T-helper 2 cell (primary cell): Measurements from ENCODE around the gene VSIR.
A peak's percentile ranks its signal among the peaks of the same experiment; 100 is the strongest.

ENCODE experiments used
- DNase-seq, 5 experiments: peaks; one replicate each; pipeline versions ENCODE4 v3.0.0 to v3.0.0-alpha.2; 2012 to 2022

VSIR gene

DNA sequence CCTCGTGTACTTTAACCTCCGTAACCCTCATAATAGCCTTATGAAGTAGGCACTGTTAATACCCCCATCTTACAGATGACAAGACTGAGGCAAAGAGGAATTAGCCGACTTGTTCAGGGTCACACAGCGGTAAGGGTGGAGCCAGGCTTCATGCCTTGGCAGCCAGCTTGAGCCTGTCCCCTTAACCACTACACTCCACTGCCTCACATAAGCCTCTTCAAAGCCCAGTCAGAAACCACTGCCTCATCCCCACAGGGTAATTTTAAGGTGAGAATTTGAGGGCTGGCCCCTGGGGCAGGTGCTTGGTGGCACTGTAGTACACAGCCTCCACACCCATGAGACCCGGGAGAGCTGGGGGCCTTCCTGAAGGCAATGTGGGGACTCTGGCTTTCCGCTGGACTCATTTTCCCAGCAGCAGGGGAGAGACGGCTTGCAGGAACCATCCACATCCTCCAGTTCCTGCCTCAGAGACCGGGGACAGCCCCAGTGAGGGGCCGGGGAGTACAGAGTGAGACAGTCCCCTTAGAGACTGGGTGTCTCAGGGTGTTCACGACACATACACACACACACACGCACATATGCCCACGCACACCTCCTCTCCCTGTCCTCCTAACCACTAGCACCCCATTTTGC, 46.1 kb downstream of the VSIR start:
- DNase-seq = peak in 3 of 5 experiments; percentile 33 to 82 (median 71)

DNA sequence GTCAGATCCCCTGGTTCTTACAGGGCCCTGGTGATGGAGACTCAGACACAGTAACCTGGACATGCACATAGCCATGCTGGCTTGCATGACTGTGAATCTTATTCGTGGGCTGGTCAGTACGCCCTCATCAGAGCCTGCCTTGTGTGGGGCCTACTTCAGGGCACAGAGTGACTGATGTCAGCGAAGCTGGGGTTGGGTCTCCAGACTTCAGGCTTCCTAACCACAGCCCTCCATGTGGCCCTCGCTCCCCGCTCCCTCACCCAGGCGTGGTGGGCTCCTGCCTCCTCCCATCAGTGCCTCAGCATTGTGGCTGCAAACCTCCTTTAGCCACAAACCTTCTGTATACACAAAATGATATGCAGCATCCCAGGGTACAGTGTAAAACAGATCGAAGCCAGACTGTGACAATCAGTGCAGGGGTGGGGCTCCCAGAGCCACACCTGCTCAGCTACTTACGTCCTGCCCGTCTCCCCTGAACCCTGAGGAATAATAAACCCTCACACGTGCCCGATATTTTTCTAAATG, 46.7 kb downstream of the VSIR start:
- peak in 1 of 5 experiments; percentile 73 for DNase-seq

DNA sequence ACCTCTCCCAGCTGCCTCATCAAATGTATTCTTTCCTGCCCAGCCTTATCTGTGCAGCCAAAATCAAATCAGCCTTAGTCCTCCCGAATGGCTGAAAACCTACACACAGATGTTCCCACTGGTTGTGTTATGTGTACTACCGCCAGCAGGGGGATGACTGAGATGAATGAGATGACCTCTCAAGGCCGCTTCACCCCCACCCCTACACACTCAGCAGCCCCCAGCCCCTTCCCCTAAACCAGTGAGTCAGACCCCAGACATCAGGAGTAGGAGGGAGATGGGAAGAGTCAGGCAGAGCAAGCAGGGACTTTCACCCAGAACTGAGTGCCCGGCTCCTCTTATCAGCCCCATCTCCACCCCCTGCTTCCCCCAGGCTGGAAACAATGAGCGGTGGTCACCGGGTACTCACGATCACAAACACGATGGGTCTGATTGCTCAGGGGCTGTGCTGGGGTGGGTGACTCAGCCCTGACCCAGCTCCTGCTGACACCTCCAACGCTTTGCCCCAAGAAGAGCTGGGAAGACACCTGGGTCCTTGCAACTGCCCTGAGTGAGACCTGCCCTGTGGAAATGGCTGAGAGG, 47.2 kb downstream of the VSIR start:
- peak in 4 of 5 experiments; percentile 28 to 72 (median 46) for DNase-seq

DNA sequence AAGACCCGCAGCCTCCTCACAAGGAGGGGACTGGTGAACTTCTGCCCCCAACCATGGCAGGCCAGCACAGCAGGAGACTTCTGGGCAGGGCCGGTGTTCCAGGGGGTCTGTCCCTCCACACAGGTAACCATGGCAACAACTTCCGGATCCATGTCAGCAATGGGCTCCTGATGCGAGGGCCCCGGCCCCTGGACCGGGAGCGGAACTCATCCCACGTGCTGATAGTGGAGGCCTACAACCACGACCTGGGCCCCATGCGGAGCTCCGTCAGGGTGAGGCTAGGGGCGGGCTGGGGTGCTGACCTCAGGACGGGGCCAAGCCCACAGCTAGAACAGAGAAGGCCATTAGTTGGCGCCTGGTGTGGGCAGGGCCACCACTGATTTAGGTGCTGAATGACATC, 48.1 kb downstream of the VSIR start:
- DNase-seq = no peak

DNA sequence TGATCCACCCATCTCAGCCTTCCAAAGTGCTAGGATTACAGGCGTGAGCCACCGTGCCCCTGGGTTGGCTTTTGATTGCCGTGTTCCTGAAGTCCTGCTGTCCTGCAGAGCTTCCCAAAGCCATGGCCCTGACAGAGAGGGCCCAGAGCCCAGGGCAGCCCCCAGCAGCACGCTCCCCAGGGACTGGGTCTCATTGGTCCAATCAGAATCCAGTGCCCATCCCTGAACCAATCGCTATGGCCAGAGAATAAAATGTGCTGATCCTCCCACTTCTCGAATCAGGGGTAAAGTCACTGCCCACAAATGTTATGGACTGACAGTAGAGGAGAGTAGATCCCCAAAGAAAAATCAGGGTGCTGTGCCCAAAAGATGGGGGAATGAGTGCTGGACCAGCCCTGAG, 48.8 kb downstream of the VSIR start:
- no peak for DNase-seq

DNA sequence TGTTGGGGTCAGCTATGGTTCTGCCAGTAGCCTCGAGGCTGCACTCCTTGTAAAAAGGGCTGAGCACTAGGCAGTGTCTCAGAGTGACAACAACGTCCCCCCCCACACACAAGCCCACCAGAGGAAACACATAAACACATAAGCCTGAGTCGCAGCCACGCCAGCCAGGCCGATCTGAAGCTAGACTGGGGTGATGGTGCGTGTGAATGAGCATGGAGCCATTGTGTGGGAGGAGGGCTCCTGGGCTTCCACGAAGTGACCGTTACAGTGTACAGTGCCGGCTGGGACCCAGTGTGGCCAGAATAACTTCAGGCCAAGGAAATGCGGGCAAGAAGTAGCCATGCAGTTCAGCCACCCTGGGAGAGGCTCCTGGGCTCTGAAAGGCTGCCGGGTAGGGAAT, 50.0 kb downstream of the VSIR start:
- no peak for DNase-seq

DNA sequence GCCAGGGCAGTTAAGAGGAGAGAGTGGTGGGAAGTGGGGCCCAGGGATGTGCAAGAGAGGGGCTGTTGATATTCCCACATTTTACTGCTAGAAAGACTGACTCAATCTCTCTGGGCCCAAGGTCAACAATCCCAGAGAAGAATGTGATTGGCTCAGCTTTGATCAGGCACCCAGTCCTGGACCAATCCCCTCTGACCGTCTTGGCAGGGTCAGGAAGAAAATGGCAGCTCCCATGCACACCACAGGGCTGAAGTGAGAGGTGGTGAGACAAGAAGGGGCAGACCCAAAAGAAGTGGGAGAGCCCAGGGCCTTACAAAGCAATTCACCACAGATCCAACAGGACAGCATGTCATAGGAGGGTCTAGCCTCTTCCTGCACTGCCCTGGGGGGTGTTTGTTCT, 50.5 kb downstream of the VSIR start:
- DNase-seq = no peak

DNA sequence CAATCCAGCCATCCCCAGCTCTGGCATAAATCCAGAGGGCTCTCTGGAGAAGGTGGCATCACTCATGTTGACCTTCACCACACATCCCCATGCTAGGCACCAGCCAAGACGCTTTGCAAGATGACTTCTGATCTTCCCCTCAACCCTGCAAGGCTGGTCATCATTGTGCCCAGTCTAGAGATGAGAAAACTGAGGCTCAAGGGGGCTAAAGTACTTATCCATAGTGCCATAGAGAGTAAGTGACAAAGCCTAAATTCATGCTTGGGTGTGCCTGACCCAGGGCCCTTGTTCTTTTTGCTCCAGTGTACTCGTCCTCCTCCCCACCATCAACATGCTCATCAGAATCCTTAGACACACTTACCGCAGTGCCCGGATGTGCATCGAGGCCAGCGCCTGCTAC, 52.0 kb downstream of the VSIR start:
- DNase-seq = no peak

DNA sequence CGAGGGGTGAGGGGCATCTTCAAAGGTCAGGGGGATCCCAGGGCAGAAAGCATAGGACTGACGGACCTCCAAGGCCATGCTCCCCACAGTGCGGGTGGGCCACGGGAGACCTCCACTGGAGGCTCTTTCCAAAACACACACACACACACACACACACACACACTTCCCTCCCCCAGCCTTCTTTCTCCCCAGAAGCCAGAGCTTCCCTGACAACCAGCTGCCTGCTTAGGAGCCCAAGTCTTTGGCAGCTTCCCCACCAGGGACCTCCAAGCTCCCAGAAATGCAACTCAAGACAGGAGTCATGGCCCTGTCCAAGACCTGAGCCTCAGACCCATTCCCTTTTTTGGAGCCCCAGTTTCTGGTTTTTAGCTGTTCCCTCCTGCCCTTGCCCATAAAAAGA, 53.0 kb downstream of the VSIR start:
- DNase-seq = no peak

DNA sequence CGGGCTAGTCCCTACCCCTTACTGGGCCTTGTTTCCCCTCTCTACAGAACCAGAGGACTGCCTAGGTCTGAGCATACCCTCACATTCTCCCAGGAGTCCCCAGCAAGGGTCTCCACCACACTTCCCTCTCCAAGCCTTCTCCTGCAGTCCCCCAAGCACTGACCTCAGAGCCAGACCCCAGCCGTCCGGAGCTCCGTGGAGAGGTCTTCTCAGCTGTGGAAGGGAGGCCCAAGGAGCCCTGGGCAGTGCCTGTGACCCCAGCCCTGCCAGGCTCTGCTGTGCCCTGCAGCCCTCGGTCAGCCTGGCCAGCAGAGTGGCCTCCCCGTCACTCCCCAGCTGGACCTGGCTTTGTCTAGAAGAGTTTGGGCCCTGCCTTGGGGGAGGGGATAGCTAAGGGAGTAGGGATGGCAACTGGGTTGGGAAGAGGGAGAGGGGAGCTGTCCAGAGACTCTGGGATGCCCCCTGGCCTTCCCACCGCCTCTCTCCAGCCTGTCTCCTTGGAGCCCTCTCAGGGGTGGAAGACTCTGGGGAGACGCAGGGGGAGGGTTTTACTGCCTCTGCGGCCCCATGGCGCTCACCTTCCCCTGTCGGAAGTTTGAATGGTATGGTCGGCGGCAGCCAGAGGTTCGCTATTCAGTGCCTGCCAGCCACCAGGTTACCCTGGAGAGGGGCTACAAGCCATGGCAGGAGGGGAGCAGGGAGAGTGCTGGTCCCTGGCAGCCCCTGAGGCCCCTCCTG, 53.7 kb downstream of the VSIR start, which contains the start of gene C10orf105:
Gene C10orf105, minus strand, starts transcription at position 315 of the 738 bp plus-strand sequence. CDS start 3,441 bp downstream, outside the sequence.
- DNase-seq = no peak

DNA sequence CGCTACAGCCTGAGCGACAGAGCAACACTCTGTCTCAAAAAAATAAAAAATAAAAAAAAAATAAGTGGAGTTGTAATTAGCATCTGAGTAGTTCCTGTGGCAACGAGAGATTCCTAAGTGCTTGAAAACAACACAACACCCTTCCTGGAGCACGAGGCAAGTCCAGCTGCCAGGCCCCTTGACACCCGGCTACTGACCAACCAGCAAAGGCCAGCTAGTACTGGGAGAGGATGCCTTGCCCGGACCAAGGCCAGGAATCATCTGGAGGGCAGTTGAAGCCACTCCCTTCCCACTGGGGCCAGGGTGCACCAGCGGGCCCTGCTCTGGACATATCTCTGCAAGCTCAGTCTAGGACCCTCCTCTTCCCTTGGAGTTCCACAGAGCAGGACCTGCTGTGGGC, 54.3 kb downstream of the VSIR start:
- DNase-seq = no peak

DNA sequence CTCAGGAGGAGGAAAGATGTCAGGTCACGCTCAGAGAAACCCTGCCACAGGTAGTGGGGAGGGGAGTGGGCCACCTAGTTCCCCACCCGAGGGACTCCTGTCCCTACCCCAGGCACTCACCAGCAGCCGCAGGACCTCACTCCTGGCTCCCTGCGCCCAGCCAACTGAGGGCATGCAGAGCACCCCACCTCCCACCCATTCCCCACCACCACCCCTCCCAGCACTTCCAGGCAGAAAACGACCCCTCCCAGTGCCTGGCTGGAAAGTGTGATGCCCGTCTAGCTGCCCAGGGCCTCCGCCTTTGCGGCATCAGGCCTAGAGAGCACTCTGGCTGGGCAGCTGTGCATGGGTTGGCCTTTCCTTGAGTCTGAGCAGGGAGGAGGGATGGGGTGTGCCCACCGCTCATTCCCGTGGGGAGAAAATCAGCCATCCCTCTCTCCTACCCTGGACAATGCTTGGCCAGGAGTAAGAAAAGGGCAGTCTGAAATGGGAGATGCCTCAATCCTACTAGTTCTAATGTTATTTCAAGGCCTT, 55.1 kb downstream of the VSIR start:
- DNase-seq = no peak

DNA sequence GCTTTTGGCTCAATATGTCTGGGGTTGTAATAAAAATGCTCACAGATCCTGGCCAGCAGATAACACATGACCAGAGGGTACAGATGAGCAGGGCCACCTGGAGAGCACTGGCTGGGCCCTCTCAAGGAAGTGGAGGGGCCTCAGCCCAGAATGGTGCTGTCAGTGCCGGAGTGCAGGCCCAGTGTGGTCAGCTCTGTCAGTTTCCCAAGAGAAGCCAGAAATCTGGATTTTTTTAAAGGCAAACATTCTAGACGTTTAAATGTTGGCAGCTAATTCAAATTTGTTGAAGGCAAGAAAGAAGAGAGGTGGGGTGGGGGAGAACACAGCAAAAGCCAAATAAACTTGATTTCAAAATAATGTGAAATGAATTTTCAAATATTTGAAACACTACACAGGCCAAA, 55.8 kb downstream of the VSIR start:
- DNase-seq = no peak

DNA sequence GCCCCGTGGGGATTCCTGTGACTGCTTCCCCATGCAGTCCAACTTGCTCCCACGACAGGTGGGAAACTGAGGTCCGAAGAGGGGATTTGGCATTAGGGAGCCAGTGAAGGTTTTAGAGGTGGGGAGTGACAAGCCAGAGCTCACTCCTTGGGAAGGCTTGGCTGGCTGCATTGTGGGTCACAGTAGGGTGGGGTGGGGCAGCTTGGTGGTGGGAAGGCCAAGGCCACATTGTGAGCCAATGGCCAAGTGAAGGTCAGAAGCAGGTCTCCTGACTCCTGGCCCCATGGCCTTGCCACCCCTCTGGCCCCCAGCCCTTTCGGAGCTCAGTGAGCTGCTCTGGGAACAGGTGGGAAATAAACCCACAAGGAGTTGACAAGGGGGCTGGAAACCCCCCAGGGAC, 56.3 kb downstream of the VSIR start:
- no peak for DNase-seq

DNA sequence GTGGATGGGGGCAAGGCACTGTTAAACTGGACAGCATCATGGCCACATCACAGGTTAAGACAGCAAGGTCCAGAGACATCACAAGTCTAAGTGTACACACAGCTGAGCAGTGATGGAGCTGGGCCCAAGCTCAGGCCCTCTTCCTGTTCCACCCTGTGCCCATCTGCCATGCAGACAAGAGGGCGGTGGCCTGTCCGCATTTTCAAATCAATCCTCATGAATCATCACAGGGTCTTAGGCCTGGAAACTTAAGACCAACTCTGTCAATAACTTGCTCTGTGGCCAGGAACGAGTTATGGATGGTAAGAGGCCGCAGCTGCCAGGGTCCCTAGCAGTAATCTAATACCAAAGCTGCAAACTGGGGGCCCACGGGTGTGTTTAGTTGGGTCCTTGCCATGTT, 56.9 kb downstream of the VSIR start:
- DNase-seq = no peak

DNA sequence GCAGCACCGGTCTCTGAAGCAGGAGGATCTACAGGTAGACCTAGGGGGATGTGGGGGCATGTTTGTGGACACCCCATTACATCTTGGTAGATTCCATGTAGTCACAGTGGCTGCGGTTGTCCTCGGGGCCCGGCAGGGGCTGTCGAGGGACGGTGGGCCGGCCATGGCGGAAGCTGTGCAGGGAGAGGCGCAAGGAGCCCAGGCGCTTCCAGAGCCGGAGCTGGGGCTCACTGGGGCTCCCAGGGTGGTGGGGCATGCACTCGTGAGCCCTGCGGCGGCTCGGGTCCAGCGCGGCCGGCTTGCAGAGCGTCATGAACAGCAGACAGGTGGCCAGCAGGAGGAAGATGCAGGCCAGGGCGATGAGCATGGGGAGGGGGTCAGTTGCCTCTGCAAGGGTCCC, 57.5 kb downstream of the VSIR start:
- no peak for DNase-seq

DNA sequence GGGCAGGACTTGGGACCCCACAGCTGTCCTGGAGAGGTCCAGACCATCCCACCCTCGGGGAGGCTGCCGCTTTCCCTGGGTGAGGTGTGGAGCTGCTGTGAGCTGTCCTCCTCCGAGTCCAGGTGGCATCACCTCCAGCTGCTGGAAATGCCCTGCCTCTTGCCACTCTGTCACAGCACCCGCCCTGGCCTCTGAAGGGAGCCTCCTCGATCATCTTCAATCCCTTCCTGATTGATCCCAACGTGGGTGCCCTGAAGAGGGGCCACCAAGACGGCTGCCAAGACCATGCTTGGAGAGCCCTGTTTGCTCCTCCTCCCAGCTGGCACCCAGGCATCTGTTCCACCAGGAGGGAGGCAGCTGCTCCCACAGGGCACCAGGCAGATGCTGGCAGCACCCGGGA, 58.3 kb downstream of the VSIR start:
- no peak for DNase-seq

DNA sequence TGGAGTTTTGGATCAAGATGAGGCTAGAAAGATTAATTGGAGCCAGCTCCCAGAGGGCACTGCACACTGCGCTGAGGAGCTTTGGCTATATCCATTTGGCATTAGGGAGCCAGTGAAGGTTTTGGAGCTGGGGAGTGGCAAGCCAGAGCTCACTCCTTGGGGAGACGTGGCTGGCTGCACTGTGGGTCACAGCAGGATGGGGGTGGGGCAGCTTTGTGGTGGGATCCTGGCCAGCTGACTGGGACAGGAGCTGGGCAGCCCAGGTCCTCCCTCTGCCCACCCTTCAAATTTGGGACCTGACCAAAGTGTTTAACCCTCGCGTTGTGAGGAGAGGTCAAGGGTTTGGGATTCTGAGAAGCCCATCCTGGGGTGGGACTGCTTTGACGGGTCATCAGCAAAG, 58.7 kb downstream of the VSIR start:
- DNase-seq = no peak

DNA sequence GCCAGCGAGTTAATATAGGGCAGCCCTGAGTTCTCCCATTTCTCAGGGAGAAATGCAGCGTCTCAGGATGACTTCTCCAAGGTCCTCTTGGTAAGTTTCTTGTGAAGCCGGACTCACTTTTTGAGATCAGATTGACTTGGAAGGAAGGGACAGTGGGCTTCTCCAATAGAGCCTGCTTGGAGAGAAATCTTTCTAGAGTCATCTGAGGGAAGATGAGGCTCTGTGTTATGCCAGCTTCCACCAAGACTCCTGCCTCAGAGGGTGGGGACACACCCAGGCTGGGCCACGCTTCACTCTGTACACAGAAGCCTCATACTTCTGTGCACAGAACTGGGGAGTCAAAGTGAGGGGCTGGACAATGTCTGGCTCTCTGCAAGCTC, 59.3 kb downstream of the VSIR start:
- no peak for DNase-seq

DNA sequence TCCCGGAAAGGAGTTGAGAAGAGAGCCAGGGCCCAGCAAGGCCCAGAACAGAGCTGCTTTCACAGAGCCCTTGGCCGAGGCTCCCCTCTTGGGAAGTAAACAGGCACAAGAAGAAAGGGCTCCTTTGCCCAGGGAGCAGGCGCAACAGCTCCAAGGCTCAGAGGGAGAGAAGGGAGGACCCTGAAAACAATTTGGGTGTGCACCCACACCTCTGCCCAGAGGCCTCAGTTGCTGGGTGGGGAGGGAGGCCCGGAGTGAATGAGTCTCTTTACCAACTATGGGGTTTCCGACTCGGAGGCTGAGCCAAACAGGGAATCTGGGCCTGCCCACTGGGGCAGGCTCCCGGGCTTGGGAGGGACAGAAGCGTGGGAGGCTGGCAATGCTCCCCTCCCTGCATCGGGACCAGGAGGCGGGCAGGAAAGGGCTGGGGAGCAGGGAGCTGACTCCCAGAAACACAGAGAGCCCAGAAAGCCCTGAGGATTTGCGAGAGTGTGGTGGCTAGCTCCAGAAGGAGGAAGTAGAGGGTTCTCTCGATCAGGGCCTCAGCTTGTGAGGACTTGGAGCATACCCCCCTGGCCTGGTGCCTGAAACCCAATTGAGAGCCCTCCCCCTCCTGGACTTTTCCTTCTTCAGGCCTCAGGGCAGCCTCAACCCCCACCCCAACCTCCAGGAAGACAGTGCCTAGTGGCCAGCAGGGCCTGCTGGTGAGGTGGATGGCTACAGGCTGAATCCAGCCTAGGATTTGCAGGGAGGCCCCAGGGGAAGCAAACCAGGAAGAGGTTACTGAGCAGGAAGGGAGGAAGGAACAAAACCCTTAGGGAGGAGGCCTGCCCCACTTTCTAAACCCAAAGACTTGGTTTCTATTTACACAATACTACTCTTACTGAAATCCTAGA, 59.9 kb downstream of the VSIR start:
- DNase-seq = peak in 2 of 5 experiments; percentile 21 to 63

DNA sequence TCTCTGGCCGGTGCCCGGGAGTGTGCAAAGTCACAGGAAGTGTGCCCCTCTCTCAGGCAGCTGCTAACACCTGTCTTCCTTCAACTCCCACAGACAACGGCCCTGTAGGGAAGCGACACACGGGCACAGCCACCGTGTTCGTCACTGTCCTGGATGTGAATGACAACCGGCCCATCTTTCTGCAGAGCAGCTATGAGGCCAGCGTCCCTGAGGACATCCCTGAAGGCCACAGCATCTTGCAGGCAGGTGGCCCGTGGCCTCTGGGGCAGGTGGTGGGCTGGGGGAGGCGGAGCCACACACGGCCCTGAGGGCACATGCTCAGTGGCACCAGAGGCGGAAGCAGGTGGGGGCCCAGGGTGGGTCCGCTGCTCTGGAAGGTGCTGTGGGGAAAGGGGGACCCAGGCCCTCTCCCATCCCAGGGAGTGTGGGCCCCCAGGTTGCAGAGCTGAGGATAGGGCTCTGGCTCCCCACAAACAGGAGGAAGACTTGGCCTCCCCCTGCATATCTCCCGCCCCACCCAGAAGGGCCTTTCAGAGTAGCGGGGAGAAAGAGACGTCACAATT, 60.7 kb downstream of the VSIR start:
- no peak for DNase-seq

DNA sequence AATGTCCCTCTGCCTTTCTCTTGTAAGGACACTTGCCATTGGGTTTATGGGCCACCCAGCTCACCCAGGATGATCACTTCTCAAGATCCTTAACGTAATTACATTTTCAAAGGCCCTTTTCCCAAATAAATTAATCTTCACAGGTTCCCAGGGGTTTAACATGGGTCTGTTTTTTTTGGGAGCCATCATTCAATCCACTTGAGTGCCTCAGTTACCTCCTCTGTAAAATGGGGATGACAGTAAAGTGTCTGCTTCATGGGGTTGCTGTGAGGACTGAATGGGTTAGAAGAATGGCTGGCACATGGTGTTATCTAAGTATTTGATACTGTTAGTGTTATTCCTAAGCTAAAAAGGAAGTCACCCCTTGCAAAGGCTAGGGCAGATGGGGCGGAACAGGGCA, 61.1 kb downstream of the VSIR start:
- DNase-seq = no peak
